SK-N-DZ (cell line): Measurements from ENCODE around the gene ZBTB17. TPM values are rescaled to one million over a fixed set of nuclear protein-coding genes. Genes with fewer than 3 reads are reported as not detected.
"Not testable (repeated sequence)": the region's sequence is repeated elsewhere in the genome, so short reads cannot be mapped to it uniquely, and the experiment has no call there.

Experiments used
- DNase-seq: peaks from one replicate; pipeline ENCODE4 v3.0.0-alpha.2; 2015; ENCODE audit warnings: low spot score
- polyA plus RNA-seq, 2 experiments: library from polyadenylated mRNA; depleted of rRNA; stranded (reverse); fragments of >200 nt; gene quantifications; 2 replicates each; pipeline ENCODE4 v1.2.3, GENCODE V29; 2014

Gene ZBTB17
- 30.0 and 32.6 TPM in 2 replicates for polyA plus RNA-seq (2014; cell fraction: cytosol; rRNA removed)
- 143 and 161 TPM in 2 replicates for polyA plus RNA-seq (2014; cell fraction: nucleus; rRNA removed)

GRCh38 chr1:15975805-15976680 lies at the start of gene ZBTB17:
ZBTB17 (minus strand) TSS chr1:15976101; CDS start chr1:15948495, 27,606 bp downstream.
- DNase-seq = peak; percentile 88

GRCh38 chr1:16023050-16023653 lies 47.3 kb upstream of the ZBTB17 start:
- no peak for DNase-seq

- DNase-seq = no peak
Observed at GRCh38 chr1:16022393-16022792, 46.5 kb upstream of the ZBTB17 start.

GRCh38 chr1:16021681-16022080 lies 45.8 kb upstream of the ZBTB17 start, which contains the start of gene CLCNKA:
CLCNKA (plus strand) TSS chr1:16022036; CDS start chr1:16022620, 584 bp downstream.
- DNase-seq = no peak

- DNase-seq = not testable (repeated sequence)
Observed at GRCh38 chr1:16020878-16021277, 45.0 kb upstream of the ZBTB17 start.

GRCh38 chr1:16020325-16020724 lies 44.4 kb upstream of the ZBTB17 start:
- no peak for DNase-seq

GRCh38 chr1:16019644-16020277 lies 43.9 kb upstream of the ZBTB17 start:
- DNase-seq = no peak

GRCh38 chr1:16018749-16019643 lies 43.1 kb upstream of the ZBTB17 start:
- no peak for DNase-seq

GRCh38 chr1:16018308-16018707 lies 42.4 kb upstream of the ZBTB17 start:
- no peak for DNase-seq

GRCh38 chr1:16017461-16018303 lies 41.8 kb upstream of the ZBTB17 start, which contains the start of gene HSPB7:
HSPB7 (minus strand) TSS chr1:16018043; CDS start chr1:16017963, 80 bp downstream.
- peak; percentile 39 for DNase-seq

GRCh38 chr1:16017076-16017460 lies 41.2 kb upstream of the ZBTB17 start:
- DNase-seq = no peak

GRCh38 chr1:16015960-16016901 lies 40.3 kb upstream of the ZBTB17 start:
- DNase-seq = no peak

GRCh38 chr1:16015491-16015890 lies 39.6 kb upstream of the ZBTB17 start:
- no peak for DNase-seq

- peak; percentile 20 for DNase-seq
Observed at GRCh38 chr1:16014509-16015482, 38.9 kb upstream of the ZBTB17 start.

- no peak for DNase-seq
Observed at GRCh38 chr1:16013908-16014258, 38.0 kb upstream of the ZBTB17 start.

- DNase-seq = no peak
Observed at GRCh38 chr1:16013220-16013907, 37.5 kb upstream of the ZBTB17 start.

GRCh38 chr1:16012590-16013219 lies 36.8 kb upstream of the ZBTB17 start:
- no peak for DNase-seq
